Epidermal melanocyte (primary cell): ENCODE measurements around the gene MSLN.

ENCODE experiments used
- DNase-seq: peaks from one replicate; pipeline ENCODE4 v3.0.0; 2011; ENCODE audit warnings: low spot score; ENCODE audit not compliant: insufficient read length

The MSLN gene

DNA sequence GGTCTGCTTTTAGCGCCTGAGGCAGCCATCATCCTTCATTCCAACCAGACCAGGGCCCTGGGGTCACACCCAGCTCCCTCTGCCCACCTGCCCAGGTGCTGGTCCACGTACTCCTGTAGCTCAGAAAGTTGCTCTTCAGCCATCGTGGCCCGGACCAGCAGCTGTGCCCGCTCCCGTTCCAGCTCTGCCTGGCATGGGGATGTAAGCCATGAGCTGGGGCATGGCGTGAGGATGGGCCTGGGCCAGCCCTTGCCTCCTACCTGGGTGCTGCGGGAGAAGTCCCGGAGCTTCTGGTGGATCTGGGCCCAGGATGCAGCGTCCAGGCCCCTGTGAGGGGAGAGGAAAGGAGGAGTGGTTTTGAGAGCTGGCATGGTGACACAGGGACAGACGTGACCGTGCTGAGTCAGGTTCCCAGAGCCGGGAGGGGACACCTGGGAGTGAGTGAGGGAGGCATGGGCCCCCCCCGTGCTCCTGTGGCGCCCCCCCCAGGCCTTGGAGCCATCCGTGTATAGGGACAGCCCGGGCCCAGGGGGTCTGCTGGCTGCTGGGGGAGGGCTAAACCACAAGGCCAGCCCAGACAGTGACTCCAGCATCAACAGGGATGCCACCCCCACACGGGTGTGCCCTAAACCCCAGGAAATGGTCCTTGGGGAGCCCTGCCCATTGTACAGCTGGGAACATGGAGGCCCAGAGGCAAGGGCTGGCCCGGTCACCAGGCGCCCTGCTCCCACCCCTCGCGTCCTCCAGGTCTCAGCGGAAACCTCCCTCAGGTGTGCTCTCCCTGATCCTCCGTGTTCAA, 37.5 kb upstream of the MSLN start:
- no peak for DNase-seq

DNA sequence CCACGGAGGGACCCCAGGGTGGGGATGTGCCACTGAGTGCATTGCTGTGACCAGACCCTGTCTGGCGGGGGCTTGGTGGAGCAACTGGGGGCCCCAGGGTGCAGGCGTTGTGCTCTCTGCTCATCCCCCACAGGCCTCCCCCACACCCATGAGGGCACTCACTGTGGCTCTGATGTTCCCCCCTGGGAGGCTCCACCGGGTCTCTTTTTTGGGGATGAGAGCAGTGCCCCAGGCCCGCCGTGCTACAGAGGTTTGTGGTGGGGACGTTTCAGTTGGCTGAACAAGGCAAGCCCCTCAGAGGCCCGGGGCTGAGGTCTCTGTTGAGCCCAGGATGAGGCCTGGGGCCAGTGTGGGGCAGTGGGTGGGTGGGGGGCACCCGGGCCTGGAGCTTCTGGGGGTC, 36.8 kb upstream of the MSLN start:
- DNase-seq: no peak

DNA sequence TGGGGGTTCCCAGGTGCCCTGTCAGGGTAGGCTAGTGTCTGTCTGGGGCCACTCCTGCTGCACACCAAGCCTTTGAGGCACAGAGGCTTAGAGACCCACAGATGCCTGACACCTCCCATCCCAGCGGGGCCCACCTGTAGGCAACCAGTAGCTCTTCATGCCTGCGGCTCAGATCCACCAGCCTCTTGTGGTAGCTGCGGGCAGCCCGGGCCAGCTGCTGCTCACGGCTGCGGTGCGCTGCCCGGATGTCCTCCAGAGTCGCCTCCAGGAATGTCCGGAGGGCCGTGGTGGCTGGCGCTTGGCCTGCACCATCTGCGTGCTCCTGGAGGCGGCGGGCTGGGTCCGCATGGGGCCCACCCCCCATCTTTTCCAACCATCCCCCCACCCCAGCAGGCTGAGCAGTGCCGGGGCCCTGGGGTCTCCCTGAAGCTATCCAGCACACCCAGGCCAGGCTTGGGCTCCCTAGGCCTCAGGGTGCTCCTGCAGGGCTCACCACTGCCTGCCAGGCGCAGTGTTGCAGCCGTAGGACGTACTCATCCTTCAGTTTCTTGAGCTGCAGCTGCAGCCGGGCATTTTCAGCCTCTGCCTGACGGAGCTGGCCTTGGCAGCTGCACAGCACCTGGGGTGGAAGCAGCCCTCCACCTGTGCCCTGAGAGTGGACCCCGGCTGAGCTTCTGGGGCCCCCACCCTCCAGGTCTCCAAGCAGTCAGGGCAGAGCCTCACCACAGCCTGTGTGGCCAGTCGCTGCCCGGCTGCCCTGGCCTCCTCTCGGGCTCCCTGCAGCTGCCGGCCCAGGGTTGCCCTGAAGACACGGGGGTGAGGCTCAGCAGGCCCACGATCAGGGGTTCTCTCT, 36.1 kb upstream of the MSLN start:
- DNase-seq: no peak

DNA sequence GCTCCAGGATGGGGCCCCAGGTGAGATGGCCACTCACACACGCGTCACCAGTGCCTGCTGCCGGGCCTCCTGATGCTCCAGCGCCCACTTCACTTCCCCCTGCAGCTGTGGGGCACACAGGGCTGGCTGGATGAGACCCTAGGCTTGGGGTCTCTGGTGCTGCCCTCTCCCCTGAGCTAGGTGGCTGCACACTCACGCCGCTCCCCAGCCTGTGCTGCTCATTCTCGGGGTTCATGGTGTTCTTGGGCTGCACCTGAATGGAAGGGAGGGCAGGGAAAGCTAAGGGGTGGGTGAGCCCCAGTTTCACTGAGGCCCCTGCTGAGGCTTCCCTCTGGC, 35.5 kb upstream of the MSLN start:
- no peak for DNase-seq

DNA sequence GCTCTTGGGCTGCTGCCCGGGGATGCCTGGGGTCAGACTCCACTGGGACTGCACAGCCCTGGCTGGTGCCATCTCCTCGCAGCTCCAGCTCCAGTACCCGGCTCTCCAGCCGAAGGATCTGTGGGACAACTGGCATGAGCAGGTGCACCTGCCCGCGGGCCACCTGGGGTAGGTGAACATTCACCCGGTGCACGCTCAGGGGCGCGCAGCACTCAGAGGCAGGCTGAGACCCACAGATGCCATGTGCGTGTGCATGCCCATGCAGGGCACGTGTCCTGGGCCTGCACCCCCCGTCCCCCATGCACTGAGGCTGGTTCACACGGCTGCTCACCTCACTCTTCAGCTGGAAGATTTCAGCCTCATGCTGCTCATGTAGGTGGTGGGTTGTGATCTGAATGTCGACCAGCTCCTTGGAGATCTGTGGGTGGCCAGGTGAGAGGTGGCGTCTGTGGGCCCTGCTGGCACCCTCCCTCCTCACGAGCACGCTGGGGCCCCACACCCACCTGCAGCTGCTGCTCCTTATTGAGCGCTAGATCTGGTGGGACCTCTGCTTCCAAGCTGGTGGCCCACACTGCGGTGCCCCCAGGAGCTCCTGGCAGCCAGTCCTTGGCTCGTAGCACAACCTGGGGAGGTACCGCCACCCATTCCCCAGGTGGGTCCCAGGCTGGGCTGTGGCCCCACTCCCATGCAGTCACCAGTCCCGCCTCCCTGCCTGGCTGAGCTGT, 34.9 kb upstream of the MSLN start:
- DNase-seq: no peak

DNA sequence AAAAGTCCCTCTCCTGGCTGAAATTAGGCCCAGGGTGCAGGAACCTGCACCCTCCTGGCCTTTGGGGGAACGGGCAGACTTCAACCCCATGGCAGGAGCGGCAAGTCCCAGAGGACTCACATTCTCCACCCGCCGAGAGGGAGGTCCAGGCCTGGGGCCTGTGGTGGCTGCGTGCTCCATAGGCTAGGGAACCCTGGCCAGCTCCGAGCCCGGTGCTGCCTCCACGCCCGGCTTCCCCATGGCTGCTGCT, 34.4 kb upstream of the MSLN start:
- DNase-seq: no peak

DNA sequence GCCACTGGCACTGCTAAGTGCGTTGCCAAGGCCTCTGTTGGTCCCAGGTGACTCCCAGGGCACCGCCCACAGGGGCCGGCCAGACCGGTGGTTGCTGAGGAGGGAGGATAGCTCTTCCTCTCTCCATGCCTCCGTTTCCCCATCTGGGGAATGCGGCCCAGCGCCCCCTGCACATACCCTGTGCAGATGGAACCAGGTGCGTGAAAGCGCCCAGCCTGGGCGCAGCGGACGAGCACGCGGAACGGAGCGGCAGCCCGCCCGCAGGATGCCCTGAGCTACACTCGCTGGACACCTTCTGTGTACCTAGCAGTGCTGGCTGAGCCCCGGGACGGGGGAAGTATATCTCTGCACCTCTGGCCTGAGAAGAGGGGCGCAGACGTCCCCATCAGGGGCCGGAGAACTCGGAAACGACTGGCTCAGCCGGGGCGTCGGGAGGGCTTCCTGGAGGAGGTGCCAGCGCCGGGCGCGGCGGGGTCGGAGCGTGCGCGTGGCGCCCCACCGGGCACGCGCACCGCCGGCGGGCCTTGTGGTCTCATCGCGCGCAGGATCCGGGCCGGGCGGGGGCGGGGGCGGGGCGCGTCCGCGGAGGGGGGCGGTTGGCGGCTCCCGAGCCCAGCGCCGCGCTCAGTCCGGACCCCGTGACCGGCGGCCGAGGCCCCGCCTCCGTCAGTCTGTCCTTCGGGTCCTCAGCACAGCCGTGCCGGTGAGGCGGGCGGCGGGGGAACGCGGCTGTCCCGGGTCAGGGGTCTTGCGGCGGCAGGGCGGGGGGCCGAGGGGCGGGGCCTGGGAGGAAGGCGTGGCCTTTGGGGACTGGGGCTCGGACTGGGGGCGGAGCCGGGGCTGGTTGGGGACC, 33.9 kb upstream of the MSLN start, which contains the start of the genes CCDC78 and HAGHL:
CCDC78 (minus strand) TSS at position 6 of the 853 bp plus-strand sequence. CDS start 76 bp downstream, outside the sequence.
HAGHL (plus strand) TSS at position 669 of the 853 bp plus-strand sequence. CDS start 404 bp downstream, outside the sequence.
- DNase-seq: no peak

DNA sequence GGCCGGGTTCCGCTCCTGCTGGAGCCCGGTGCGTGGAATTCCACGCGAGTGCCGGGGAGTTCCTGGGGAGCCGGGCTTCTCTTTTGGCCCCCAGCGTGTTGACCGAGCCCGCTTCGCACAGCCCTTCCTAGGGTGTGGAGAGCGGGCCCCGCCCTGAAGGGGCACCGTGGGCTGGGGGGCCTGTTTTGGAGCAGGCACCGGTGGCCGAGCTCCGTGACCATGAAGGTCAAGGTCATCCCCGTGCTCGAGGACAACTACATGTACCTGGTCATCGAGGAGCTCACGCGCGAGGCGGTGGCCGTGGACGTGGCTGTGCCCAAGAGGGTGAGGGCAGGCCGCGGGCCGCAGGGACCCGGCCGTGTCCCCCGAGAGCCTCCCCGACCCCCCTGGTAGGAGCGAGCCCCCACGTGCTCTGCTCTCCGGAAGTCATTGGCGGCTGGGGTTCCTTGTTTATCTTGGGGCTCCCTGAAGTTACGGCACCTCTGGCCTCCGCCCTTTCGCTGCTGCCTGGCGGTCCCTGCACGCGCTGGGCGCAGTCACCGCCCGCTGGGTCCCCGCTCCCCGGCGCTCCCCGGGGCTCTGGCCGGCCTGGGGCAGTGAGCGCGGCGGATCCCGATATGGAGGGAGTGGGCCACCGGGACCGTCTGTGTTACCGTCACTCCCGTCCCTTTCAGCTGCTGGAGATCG, 33.1 kb upstream of the MSLN start:
- DNase-seq: no peak

DNA sequence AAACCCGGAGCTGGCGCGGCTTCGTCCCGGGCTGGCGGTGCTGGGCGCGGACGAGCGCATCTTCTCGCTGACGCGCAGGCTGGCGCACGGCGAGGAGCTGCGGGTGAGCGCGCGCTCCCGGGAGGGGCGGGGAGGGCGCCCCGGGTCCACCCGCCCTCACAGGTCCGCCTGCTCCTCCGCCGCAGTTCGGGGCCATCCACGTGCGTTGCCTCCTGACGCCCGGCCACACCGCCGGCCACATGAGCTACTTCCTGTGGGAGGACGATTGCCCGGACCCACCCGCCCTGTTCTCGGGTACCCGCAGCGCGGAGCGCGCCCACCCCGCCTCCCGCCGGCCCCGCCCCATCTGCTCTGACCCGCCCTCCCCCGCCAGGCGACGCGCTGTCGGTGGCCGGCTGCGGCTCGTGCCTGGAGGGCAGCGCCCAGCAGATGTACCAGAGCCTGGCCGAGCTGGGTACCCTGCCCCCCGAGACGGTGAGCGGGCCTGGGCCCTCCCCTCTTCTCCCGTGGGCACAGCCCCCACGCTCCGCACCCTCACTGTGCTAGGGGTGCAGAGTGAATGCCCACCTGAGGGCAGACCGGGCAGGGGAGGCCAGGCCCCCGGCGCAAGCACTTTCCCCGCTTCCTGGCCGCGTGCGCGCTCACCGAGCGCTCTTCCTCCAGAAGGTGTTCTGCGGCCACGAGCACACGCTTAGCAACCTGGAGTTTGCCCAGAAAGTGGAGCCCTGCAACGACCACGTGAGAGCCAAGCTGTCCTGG, 32.2 kb upstream of the MSLN start:
- peak; percentile 85 for DNase-seq

DNA sequence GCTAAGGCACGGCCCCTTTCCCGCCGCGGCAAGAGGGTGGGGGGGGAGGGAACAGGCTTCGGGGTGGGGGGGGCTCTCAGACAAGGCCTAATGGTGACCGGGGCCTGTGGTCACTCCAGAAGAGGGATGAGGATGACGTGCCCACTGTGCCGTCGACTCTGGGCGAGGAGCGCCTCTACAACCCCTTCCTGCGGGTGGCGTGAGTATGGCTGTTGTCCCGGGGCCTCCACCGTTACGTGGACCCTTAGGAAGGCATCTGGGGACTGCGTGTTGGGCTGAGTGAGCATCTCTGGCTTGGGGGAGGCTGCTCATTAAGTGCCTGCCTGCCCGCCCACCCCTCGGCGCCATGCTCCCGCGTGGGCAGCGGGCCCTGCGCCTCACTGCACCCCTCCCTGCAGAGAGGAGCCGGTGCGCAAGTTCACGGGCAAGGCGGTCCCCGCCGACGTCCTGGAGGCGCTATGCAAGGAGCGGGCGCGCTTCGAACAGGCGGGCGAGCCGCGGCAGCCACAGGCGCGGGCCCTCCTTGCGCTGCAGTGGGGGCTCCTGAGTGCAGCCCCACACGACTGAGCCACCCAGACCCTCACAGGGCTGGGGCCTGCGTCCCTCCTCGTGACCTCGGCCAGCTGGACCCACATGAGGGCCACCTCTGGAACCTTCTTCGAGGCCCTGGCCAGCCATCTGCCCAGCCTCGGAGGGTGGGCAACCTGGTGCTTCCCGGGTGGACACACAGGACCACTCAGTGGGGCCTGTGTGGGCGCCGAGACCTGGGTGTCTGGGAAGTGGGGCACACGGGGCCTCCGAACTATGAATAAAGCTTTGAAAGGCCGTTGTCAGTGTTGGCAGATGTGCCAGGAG, 31.4 kb upstream of the MSLN start:
- no peak for DNase-seq

DNA sequence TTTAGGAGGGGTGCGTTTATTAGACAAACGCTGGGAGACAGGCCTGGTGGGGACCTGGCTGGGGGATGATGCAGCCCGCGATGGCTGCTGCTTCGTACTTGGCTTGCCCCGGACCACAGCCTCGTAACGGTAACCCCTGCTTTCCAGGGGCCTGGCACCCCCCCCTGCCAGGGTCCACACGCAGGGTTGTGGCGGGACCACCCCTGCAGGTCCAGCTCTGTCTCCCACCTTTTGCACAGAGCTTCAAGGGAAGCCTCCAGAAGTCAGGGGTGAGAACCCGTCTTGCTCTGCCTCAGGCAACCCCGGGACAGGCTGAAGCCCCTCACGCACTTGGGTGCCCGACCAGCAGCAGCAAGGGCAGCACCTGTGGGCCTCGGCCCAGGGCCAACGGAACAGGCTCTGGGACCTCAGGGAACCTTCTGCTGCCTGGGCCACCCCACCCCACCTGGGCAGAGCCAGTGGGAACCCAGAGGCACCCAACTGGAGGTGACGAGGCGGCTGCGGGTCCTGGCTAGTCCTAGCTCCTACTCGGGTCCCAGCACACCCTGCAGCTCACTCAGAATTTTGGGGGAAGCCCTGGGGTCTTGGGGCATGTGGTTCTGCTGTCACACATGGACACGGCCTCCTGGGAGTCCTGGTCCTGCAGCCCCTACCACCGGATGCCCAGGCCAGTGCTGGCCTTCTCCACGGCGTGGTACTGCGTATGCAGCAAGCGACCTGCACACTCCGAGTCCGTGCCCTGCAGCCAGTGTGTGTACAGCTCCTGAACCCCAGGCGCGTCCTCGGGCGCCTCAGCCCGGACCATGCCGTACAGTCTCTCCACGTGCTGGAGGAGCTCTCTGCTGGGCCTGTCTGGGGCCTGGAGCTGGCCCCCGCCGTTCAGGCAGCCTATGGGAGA, 30.5 kb upstream of the MSLN start:
- DNase-seq: no peak

DNA sequence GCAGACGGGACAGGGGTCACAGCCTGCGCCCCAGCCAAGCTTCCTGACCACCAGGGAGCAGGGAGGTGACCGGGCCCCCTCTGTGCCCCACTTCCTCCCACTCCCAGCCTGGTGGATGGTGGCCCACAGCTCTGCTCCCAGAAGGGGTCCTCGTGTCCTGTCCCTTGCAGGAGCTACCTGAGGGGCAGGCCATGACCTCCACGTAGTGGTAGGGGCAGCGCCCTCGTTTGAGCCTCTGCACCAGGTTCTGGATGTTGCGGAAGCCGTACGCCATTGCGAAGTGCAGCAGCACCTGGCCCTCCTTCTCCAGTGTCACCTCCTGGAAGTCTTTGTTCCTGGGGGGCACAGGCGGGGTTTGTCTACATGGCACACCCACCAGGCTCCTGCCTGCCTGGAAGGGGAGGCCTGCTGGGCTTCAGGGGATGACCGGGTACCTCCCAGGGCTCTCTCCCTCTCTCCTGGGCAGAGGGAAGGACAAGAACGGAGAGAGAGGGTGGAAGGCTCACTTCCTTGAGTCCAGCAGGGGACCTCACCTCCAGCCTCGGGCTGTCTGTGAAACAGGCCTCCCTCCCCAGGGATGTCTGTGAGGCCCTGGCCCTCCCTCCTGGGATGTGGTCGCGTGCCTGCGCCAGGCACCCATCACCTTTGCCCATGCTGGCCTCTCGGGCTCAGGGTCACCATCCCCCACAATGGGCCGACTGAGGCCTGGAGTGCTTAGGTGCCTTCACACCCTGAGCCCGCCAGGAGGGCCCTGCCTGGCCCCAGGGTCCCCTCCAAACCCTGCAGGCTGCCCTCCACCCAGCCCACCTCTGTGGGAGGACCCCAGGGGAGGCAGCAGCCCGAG, 29.6 kb upstream of the MSLN start:
- no peak for DNase-seq

DNA sequence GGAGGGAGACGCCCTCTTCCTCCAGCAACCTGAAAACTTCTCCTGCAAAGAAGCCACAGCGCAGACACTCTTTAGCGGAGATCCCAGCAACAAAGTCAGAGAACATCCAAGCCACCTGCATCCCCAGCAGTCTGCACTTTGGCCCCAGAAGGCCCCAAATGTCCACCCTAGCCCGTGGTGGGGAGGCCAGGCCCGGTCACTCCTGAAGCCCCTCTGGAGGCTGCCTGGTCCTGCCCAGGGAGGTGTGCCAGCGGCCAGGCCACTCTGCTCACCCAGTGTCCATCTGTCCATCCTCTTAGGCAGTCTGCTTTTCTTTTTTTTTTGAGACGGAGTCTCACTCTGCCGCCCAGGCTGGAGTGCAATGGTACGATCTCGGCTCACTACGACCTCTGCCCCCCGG, 28.2 kb upstream of the MSLN start:
- no peak for DNase-seq

DNA sequence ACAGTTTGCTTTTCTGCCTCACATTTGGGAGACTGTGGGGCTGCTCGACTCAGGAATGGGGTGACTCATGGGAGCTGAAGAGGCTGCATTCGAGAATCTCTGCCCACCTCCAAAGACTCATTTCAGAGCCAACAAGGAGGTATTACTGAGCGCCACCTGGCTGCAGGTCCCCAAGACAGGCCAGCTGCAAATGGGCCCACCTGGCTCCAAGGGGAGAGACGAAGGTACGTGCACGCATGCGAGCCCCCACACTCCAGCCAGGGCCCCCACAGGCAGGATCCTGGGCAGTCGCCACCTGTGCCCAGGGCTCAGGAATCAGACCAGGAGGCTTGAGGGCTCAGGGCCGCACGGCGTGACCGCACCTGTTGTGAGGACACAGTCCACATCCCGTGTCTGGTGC, 27.6 kb upstream of the MSLN start:
- no peak for DNase-seq

DNA sequence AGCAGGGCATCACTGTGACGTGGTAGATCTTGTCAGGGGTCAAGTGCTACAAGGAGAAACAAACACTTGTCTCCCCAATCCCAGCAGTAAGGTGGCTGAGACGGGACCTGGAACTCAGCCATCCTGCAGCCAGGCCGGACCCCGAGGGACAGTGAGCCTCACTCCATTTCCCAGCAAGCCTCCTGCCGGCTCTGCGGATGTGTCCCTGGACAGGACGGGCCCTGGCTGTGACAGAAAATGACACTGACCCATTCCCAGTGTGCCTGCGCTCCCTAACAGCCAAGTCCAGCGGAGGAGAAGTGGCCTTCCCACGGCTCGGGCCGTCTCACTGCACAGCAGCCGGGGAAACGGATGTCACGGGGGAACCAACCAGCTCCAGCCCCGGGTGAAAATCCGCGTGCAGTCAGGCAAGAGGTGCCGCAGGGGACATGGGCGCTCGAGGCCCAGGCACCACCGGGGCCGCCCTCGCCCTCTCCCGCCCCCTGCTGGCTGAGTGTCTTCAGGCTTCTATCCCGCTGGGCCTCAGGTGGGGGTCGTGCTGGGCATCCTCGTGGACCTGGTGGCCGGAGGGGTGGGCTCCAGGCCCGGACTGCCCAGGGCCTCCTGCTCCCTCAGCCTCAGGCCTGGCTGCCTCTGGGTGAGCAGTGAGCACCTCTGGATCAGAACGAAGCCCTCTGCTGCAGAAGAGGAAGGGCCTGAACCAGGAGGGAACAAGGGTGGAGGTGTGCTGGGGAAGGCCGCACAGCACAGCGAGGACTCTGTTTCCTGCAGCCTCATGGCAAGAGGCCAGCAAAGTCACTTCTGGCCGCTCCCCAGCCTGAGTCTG, 26.9 kb upstream of the MSLN start:
- DNase-seq: no peak
